Loucy (cell line): ENCODE measurements around the gene ADRM1.

Experiments
- EZH2phosphoT487 ChIP-seq: fragments of 200-600 bp; IDR thresholded peaks from 2 replicates; pipeline ENCODE4 v1.6.1; 2018; ENCODE audit warnings: antibody characterized with exemption, mild to moderate bottlenecking, moderate library complexity, borderline replicate concordance
- TF ChIP-seq, protein P1 (sequence below): fragments of 200-600 bp; sonication (generic); conservative IDR thresholded peaks from 2 replicates; pipeline ENCODE4 v1.5.1; 2014; ENCODE audit warnings: mild to moderate bottlenecking, antibody characterized with exemption, low read length

GRCh38 chr20:62332989-62333819 is 30.4 kb downstream of the ADRM1 start:
- TF ChIP-seq EZH2phosphoT487 = no peak
- TF ChIP-seq, protein P1, sequence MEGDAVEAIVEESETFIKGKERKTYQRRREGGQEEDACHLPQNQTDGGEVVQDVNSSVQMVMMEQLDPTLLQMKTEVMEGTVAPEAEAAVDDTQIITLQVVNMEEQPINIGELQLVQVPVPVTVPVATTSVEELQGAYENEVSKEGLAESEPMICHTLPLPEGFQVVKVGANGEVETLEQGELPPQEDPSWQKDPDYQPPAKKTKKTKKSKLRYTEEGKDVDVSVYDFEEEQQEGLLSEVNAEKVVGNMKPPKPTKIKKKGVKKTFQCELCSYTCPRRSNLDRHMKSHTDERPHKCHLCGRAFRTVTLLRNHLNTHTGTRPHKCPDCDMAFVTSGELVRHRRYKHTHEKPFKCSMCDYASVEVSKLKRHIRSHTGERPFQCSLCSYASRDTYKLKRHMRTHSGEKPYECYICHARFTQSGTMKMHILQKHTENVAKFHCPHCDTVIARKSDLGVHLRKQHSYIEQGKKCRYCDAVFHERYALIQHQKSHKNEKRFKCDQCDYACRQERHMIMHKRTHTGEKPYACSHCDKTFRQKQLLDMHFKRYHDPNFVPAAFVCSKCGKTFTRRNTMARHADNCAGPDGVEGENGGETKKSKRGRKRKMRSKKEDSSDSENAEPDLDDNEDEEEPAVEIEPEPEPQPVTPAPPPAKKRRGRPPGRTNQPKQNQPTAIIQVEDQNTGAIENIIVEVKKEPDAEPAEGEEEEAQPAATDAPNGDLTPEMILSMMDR = no peak
